ENCODE results near the gene ADAM15.

- TF ChIP-seq CTCF (IDR thresholded peaks at IDR 0.05) (no peak), POLR2A (IDR thresholded peaks at IDR 0.05) (no peak)
Observed at GRCh38 chr1:155110381-155110780, 59.3 kb downstream of the ADAM15 start.
